CD4-positive, alpha-beta T cell treated with Interleukin-12 subunit alpha and Interleukin-12 subunit beta, for 1 hour (primary cell): ENCODE data around the gene PPP1R7.
"Not testable (repeated sequence)": the region's sequence is repeated elsewhere in the genome, so short reads cannot be mapped to it uniquely, and the experiment has no call there.

ENCODE experiments used
- DNase-seq: peaks from one replicate; pipeline ENCODE4 v3.0.0-alpha.2; 2020

The PPP1R7 gene

GRCh38 chr2:241149925-241150659 lies at the start of gene PPP1R7:
Gene PPP1R7, plus strand, starts transcription at chr2:241150467. Its CDS starts 29 bp downstream, at chr2:241150496.
- peak; percentile 97 for DNase-seq

DNA sequence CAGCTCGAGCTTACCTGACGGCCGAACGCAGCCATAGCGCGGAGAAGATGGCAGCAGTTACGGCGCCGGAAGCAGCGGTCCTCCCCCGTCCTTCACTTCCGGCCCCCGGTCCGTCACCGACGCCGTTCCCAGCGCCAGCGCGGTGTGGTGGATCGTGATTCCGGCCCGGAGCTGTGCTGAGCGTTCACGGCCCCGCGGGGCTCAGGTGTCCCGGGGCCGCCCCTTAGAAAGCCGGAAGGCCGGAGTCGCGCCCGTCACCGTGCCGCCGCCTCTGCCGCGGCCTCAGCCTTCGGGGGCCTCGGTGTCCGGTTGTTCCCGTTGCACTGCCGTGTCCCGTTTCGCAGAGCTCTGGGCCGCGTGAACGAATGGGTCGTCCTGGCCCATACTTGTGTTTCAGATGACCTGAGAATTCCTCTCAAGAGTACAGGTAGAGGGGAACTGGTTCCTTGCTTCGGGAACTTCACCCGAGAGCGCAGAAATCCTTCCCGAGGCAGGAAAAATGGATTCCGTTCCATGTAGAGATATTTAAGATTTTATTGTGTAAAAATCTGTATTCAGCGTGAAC lies 47.9 kb upstream of the PPP1R7 start, which contains the start of gene MTERF4:
TSS of gene MTERF4 (minus strand) at position 49 of the 565 bp plus-strand sequence. CDS start at position 35, 14 bp downstream.
- DNase-seq = peak; percentile 90

DNA sequence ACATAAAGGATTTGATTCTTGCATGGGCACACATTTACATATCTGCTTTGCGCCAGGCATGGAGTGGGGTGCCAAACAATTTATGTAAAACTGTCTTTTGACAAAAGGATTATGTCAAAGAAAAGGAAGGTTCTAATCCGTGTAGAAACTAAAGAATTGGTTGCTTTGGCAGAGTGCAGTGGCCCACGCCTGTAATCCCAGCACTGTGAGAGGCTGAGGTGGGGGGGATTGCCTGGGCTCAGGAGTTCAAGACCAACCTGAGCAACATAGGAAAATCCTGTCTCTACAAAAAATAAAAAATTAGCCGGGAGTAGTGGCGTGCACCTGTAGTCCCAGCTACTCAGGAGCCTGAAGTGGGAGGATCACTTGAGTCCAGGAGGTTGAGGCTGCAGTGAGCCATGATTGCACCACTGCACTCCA lies 47.1 kb upstream of the PPP1R7 start:
- no peak for DNase-seq

- DNase-seq = not testable (repeated sequence)
These were observed 45.7 kb upstream of the PPP1R7 start for GRCh38 chr2:241104611-241105010.

GRCh38 chr2:241105641-241106040 lies 44.6 kb upstream of the PPP1R7 start:
- no peak for DNase-seq

DNA sequence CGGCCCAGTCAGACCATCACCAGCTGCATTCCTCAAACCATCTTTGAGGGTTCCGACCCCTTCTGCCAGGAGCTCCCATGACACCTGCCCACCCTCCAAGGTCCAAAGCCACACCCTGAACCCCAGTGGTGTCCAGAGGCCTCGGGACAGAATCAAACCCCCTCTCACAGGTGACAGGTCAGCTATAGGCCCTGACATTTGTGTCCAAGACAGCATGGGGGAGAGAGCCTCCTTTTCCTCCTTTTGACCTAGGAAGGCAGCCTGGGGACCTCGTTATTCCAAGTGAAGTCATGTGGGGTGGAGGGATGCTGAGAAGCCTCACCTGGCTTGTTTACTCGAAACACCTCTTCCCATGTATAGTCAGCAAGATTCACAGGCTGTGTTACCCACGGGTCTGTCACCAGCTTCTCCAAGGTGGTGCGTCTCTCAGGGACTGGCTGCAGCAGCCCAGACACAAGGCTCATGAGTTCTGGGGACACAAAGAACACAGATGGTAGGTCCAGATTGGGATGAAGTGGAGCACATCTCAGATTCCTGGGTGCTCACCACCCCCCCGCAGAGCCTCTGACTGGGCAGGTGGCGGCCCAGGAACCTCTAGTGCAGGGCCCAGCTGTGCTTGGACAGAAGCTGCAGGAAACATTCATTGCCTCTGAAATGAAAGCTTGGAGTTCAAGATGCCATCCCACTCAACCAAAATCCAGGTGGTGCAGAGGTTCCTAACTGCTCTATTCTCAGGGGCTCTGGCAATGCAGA lies 43.1 kb upstream of the PPP1R7 start:
- no peak for DNase-seq

GRCh38 chr2:241108271-241109209 lies 41.7 kb upstream of the PPP1R7 start:
- DNase-seq = peak; percentile 65

DNA sequence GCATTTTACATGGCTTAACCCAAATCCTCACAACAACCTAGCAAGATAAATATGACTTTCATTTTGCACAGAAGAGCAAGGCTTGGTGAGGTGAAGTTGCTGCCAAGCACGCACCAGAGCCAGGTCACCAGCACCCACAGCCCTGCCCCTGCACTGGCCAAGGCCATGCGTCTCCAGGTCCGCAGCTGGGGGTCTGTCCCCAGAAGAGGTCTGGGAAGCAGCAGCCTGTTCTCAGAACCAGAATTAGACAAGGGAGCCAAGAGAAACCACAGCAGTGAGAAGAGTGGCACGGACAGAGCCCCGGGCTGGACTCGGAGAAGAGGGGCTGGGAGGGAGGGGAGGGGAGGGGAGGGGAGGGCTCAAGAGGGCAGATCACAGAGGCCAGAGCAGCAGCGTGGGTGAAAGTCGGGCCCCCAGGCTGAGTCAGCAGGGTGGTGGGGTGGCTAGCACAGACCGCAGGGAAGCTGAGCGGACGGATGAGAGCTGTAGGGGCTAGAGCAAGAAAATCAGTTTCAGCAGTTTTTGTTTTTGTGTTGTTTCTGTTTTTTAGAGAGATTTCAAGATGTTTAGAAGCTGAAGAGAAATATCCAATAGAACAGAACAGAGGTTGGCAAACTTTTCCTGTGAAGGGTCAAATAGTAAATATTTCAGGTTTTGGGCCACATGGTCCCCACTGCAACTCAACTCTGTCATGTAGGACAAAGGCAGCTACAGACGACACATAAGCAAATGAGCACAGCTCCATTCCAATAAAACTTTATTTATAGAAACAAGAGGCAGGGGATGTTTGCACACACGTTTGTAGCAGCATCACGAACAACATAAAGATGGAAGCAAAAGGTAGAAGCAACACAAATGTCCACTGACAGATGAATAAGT lies 40.8 kb upstream of the PPP1R7 start:
- DNase-seq = peak; percentile 41

DNA sequence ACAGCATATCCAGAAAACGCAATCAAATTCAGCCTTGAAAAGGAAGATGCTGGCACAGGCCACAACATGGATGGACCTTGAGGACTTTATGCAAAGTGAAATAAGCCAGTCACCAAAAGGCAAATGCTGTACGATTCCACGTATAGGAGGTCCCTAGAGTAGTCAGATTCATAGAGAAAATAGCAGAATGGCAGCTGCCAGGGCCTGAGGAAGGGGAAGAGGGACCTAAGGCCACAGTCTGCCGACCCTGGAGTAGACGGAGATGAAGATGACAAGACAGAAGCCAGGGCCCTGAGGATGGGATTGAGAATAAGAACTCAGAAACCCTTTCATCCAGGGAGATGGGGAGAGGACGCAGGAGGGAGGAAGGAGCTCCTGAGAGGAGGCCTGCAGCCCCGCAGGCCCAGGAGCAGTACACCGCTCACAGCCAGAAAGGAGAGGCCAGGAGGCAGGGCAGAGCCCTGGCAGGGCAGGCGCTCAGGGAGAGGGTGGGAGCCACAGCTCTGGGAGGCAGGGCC lies 40.1 kb upstream of the PPP1R7 start:
- DNase-seq = no peak

- no peak for DNase-seq
These were observed 39.4 kb upstream of the PPP1R7 start for GRCh38 chr2:241110607-241111439.

- peak; percentile 52 for DNase-seq
These were observed 38.8 kb upstream of the PPP1R7 start for GRCh38 chr2:241111440-241111805.

- no peak for DNase-seq
These were observed 38.2 kb upstream of the PPP1R7 start for GRCh38 chr2:241112046-241112445.

DNA sequence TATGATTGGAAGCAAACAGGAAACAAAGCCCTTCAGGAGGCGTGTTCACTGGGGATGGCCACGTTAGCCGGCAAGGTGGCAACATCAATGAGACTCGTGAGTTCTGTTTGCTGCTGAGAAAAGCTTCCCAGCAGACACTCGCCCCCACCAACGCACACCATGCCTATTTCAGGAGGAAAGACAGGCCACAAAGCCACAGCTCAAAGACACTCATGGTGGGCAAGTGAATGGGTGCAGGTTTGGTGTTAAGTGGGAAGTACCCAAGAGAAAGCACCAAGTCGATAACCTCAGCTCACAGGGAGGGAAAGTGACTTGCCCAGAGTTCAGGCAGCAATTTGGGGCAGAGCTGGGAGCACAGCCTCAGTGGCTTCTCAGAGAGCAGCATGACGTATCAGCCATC lies 37.7 kb upstream of the PPP1R7 start:
- peak; percentile 66 for DNase-seq

GRCh38 chr2:241114836-241115235 lies 35.4 kb upstream of the PPP1R7 start:
- DNase-seq = no peak

GRCh38 chr2:241115361-241115760 lies 34.9 kb upstream of the PPP1R7 start:
- DNase-seq = no peak

- DNase-seq = no peak
These were observed 33.4 kb upstream of the PPP1R7 start for GRCh38 chr2:241116606-241117560.

GRCh38 chr2:241118737-241119505 lies 31.3 kb upstream of the PPP1R7 start:
- no peak for DNase-seq

GRCh38 chr2:241120440-241120839 lies 29.8 kb upstream of the PPP1R7 start:
- DNase-seq = no peak
